ACC112 (cell line): Measurements from ENCODE around the gene TATDN2.

ENCODE experiments used
- H2AFZ ChIP-seq: fragments of 200-600 bp; sonication (generic); one replicate; pipeline ENCODE4 v1.6.0; 2017; ENCODE audit warnings: antibody characterized with exemption, low read length; ENCODE audit not compliant: unreplicated experiment
- H3K27ac ChIP-seq: fragments of 200-600 bp; sonication (generic); 2 replicates; pipeline ENCODE4 v1.5.1; 2014; ENCODE audit warnings: low read depth, mild to moderate bottlenecking, antibody characterized with exemption, low read length, moderate library complexity
- H3K27me3 ChIP-seq: fragments of 200-600 bp; sonication (generic); 2 replicates; pipeline ENCODE4 v1.6.1; 2014; ENCODE audit warnings: mild to moderate bottlenecking, antibody characterized with exemption, low read length, moderate library complexity, mixed read lengths; ENCODE audit not compliant: insufficient read depth
- H3K36me3 ChIP-seq: fragments of 200-600 bp; sonication (generic); 2 replicates; pipeline ENCODE4 v1.6.1; 2016; ENCODE audit warnings: mild to moderate bottlenecking, antibody characterized with exemption, low read length, moderate library complexity, mixed read lengths; ENCODE audit not compliant: insufficient read depth
- H3K4me1 ChIP-seq: fragments of 200-600 bp; sonication (generic); one replicate; pipeline ENCODE4 v1.6.1; 2016; ENCODE audit warnings: low read length, mixed read lengths; ENCODE audit not compliant: insufficient read depth, unreplicated experiment, control insufficient read depth
- H3K4me3 ChIP-seq: fragments of 200-600 bp; sonication (generic); 2 replicates; pipeline ENCODE4 v1.5.1; 2014; ENCODE audit warnings: mild to moderate bottlenecking, low read depth, low read length
- H3K79me2 ChIP-seq: fragments of 200-600 bp; sonication (generic); one replicate; pipeline ENCODE4 v1.6.0; 2016; ENCODE audit warnings: low read length; ENCODE audit not compliant: control insufficient read depth, unreplicated experiment, insufficient read depth

Gene TATDN2

DNA sequence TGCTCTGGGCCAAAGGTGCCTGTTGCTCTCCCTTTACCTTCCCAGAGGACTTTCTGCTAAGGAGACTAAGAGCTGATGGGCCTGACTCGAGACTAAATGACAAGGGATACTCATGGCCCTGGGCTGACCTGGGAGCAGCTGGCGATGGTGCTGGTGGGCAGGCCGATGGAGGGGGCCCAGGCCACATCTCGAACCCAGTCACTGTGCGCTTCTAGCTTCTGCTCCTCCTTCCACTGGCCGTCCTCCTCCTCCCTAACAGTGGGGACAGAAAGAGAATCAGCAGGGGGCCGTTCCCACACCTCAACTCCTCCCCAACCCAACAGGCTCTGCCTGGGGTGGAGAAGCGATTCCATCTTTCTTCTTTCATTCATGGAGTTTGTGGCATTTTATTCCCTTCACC, 56.6 kb downstream of the TATDN2 start:
- Histone ChIP-seq H3K4me3 (no peak overlapping the region), H3K27ac (no peak overlapping the region), H3K27me3 (no peaks in the 10 kb centered on the region), H3K36me3 (peaks cover 43% of the 10 kb centered on the region), H3K4me1 (peaks cover 4% of the 10 kb centered on the region), H2AFZ (no peak overlapping the region), H3K79me2 (no peaks in the 10 kb centered on the region)

- Histone ChIP-seq H3K36me3 (peaks cover 45% of the 10 kb centered on the region), H3K27me3 (no peaks in the 10 kb centered on the region), H3K27ac (no peak overlapping the region), H3K79me2 (no peaks in the 10 kb centered on the region), H2AFZ (no peak overlapping the region), H3K4me3 (no peak overlapping the region), H3K4me1 (peaks cover 5% of the 10 kb centered on the region)
Measured at GRCh38 chr3:10305331-10305902, 57.2 kb downstream of the TATDN2 start.

GRCh38 chr3:10306156-10306555, 57.9 kb downstream of the TATDN2 start:
- no peak overlapping the region for H2AFZ ChIP-seq
- H3K27ac ChIP-seq: no peak overlapping the region
- H3K79me2 ChIP-seq: no peaks in the 10 kb centered on the region
- no peaks in the 10 kb centered on the region for H3K27me3 ChIP-seq
- no peak overlapping the region for H3K4me3 ChIP-seq
- peaks cover 45% of the 10 kb centered on the region for H3K36me3 ChIP-seq
- H3K4me1 ChIP-seq: peaks cover 8% of the 10 kb centered on the region

GRCh38 chr3:10308678-10309077, 60.4 kb downstream of the TATDN2 start:
- H3K27me3 ChIP-seq: no peaks in the 10 kb centered on the region
- H3K36me3 ChIP-seq: peaks cover 32% of the 10 kb centered on the region
- no peak overlapping the region for H3K27ac ChIP-seq
- no peaks in the 10 kb centered on the region for H3K79me2 ChIP-seq
- H3K4me3 ChIP-seq: no peak overlapping the region
- H3K4me1 ChIP-seq: peaks cover 8% of the 10 kb centered on the region
- H2AFZ ChIP-seq: no peak overlapping the region

DNA sequence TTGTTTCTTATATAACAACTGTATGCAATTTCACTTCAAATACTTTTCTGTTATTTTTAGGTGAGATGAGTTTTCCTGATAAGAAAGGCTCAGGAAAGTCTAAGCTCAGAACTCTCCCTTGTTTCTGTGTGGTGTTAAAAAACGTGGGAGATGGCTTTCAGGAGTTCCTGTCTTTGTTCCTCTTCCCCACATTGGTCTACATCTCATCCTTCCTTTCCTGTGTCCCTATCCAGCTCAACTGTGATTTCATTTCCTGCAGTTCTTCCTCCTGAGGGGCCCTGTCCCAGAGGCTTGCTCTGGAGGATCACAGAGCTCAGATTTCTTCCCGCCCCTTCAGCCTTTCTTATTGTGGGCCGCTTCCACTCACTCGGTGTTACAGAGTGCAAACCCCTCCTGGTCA, 61.5 kb downstream of the TATDN2 start:
- H2AFZ ChIP-seq: no peak overlapping the region
- peaks cover 8% of the 10 kb centered on the region for H3K4me1 ChIP-seq
- peaks cover 28% of the 10 kb centered on the region for H3K36me3 ChIP-seq
- no peak overlapping the region; the same call in 1 of the 2 replicates for H3K27ac ChIP-seq
- no peaks in the 10 kb centered on the region for H3K27me3 ChIP-seq
- H3K4me3 ChIP-seq: no peak overlapping the region
- H3K79me2 ChIP-seq: peaks cover 7% of the 10 kb centered on the region

GRCh38 chr3:10310578-10310977, 62.3 kb downstream of the TATDN2 start:
- no peaks in the 10 kb centered on the region for H3K27me3 ChIP-seq
- H3K4me1 ChIP-seq: peaks cover 5% of the 10 kb centered on the region
- H3K27ac ChIP-seq: no peak overlapping the region
- H2AFZ ChIP-seq: no peak overlapping the region
- peaks cover 9% of the 10 kb centered on the region for H3K79me2 ChIP-seq
- H3K36me3 ChIP-seq: peaks cover 29% of the 10 kb centered on the region
- no peak overlapping the region for H3K4me3 ChIP-seq

DNA sequence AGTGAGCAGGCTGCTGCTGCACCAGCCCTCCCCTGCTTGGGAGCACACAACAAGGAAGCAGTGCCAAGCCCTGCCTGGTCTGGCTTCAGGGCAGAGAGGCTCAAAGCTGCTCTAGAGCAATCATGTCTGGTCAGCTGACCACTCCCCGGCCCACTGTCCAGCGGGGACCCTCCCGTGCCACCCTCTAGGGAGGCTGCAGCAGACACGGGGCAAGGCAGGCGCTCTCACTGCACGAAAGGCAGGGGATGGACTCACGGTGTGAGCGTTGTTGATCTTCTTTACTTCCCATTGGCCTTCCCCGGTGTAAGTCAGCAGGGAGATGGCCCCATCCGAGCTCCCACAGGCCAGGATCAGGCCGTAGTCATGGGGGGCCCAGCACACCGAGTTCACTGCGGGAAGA, 63.5 kb downstream of the TATDN2 start:
- Histone ChIP-seq H2AFZ (no peak overlapping the region), H3K36me3 (peaks cover 34% of the 10 kb centered on the region), H3K27ac (no peak overlapping the region), H3K4me3 (no peak overlapping the region), H3K27me3 (no peaks in the 10 kb centered on the region), H3K4me1 (peaks cover 4% of the 10 kb centered on the region), H3K79me2 (peaks cover 13% of the 10 kb centered on the region)

GRCh38 chr3:10312391-10312790, 64.1 kb downstream of the TATDN2 start:
- Histone ChIP-seq H3K36me3 (peaks cover 39% of the 10 kb centered on the region), H3K27me3 (no peaks in the 10 kb centered on the region)

DNA sequence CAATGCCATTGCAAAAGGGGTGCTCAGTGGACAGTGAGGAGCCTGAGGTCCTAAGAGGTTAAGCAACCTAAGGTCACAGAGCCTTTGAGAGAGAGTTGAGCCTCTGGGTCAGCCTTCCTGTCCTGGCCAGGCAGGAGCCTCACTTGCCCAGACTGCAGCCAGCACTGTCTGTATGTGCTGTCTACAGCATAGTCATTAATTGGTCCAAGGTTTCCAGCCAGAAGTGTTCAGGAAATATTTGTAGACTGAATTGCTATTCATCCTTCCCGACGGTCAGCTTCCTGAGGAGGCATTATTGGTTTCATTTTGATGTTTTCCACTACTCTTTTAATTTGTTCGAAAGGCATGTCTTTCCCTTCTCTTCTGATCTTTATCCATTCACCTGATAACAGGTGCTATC, 64.6 kb downstream of the TATDN2 start:
- no peak overlapping the region for H3K4me3 ChIP-seq
- peaks cover 40% of the 10 kb centered on the region for H3K36me3 ChIP-seq
- no peak overlapping the region for H2AFZ ChIP-seq
- peaks cover 22% of the 10 kb centered on the region for H3K79me2 ChIP-seq
- H3K27ac ChIP-seq: no peak overlapping the region
- peaks cover 6% of the 10 kb centered on the region for H3K4me1 ChIP-seq
- H3K27me3 ChIP-seq: no peaks in the 10 kb centered on the region

More at GRCh38 chr3:10312391-10312790, 64.1 kb downstream of the TATDN2 start:
- Histone ChIP-seq H3K4me3 (no peak overlapping the region), H3K79me2 (peaks cover 18% of the 10 kb centered on the region), H2AFZ (no peak overlapping the region), H3K4me1 (peaks cover 4% of the 10 kb centered on the region), H3K27ac (no peak overlapping the region)

DNA sequence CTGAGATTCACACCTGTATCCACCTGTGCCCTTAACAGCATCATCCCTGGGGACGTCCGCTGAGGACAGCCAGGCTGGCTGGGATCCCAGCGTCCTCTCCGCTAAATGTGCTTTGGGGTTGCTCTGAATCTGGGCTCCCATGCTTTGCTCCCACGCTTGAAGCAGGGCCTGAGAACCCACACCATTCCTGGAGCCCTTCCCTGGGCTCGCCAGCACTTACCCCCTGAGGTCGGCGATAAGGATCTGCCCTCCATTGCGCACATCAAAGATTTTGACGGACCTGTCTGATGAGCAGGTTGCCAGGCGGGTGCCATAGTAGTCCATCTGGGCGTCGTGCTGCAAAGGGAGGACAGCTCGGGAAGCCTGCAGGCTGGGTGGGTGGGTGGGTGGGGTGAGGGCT, 66.8 kb downstream of the TATDN2 start:
- Histone ChIP-seq H2AFZ (no peak overlapping the region), H3K36me3 (peaks cover 46% of the 10 kb centered on the region; the same call in 1 of the 2 replicates), H3K4me3 (no peak overlapping the region), H3K79me2 (peaks cover 45% of the 10 kb centered on the region), H3K4me1 (peaks cover 19% of the 10 kb centered on the region), H3K27me3 (no peaks in the 10 kb centered on the region), H3K27ac (no peak overlapping the region)

GRCh38 chr3:10315771-10316344, 67.6 kb downstream of the TATDN2 start:
- Histone ChIP-seq H3K4me3 (no peak overlapping the region), H3K4me1 (peaks cover 15% of the 10 kb centered on the region), H2AFZ (no peak overlapping the region), H3K27ac (no peak overlapping the region), H3K79me2 (peaks cover 52% of the 10 kb centered on the region), H3K27me3 (no peaks in the 10 kb centered on the region), H3K36me3 (peaks cover 40% of the 10 kb centered on the region; the same call in 1 of the 2 replicates)
